Measurements from ENCODE around the gene FYCO1. TPM values are rescaled to one million over a fixed set of nuclear protein-coding genes. Genes with fewer than 3 reads are reported as not detected.

FYCO1 gene
- total and polyA plus RNA-seq, 9 of the 15 experiments (the other 6 are each of a cell fraction or from before 2014, with no cell fraction given) = 2.1 to 13.8 (median 7.4) TPM

- Histone ChIP-seq H3K27ac (ENCODE audit: extremely low read depth, low read depth, low read length) (no peak overlapping the region), H4K20me1 (replicated peaks; ENCODE audit: control insufficient read depth, insufficient read depth, low read length) (no peaks in the 10 kb centered on the region), H2AFZ (ENCODE audit: low read depth, low read length) (no peak overlapping the region), H3K4me2 (ENCODE audit: insufficient read depth, low read length) (no peak overlapping the region), H3K79me2 (ENCODE audit: control insufficient read depth, insufficient read depth, low read length) (no peaks in the 10 kb centered on the region), H3K36me3 (ENCODE audit: control insufficient read depth, insufficient read depth, low read length) (no peaks in the 10 kb centered on the region), H3K9ac (ENCODE audit: insufficient read depth in 1 of 2, low read depth in 2 of 2, low read length in 2 of 2) (no peak overlapping the region), H3K9me3 (replicated peaks; ENCODE audit: control insufficient read depth, insufficient read depth, low read depth, low read length) (peaks cover 4% of the 10 kb centered on the region; the same call in 1 of the 2 replicates), H3K9me1 (ENCODE audit: control insufficient read depth, insufficient read depth, low read length) (no peaks in the 10 kb centered on the region), H3K27me3 (ENCODE audit: control insufficient read depth in 2 of 2, insufficient read depth in 2 of 2, low read length in 2 of 2) (peaks cover 6 to 15% of the 10 kb centered on the region in 2 experiments; a peak in 4 of 5 replicates), H3K4me3 (no peak overlapping the region), H3K4me1 (replicated peaks in 1 of 2; ENCODE audit: control insufficient read depth in 2 of 2, insufficient read depth in 2 of 2, low read length in 2 of 2) (peaks cover 2 to 12% of the 10 kb centered on the region in 2 experiments; a peak in 3 of 5 replicates)
- no peak for DNase-seq (ENCODE audit: extremely low read depth in 1 of 4, low spot score in 3 of 4)
- 0% methylated on average over 1 of the region's 1 CpG for WGBS (ENCODE audit: insufficient coverage, low coverage, missing lambda C conversion rate)
- intact Hi-C loops (cut with micrococcal nuclease) (no loop called here), in situ Hi-C loops (cut with MboI) (no loop called here)
- no TSS peak for BruUV-seq (replicated peaks)
- ChIA-PET CTCF (ENCODE audit: low intra/inter-chr PET ratio) (no interaction called here), POLR2A (no interaction called here)
- ATAC-seq = no peak
- FAIRE-seq = no peak
- no peak for TF ChIP-seq BHLHE40 (IDR thresholded peaks at IDR 0.05; ENCODE audit: low read length)
- TF ChIP-seq CTBP1 (IDR thresholded peaks at IDR 0.05; ENCODE audit: borderline replicate concordance) = no peak
- no peak for TF ChIP-seq ZKSCAN8 (CRISPR knock-in tag; IDR thresholded peaks at IDR 0.05)
- TF ChIP-seq RBM25 (IDR thresholded peaks at IDR 0.05; ENCODE audit: low read depth, low read length, severe bottlenecking) = no peak
- TF ChIP-seq, protein P1, sequence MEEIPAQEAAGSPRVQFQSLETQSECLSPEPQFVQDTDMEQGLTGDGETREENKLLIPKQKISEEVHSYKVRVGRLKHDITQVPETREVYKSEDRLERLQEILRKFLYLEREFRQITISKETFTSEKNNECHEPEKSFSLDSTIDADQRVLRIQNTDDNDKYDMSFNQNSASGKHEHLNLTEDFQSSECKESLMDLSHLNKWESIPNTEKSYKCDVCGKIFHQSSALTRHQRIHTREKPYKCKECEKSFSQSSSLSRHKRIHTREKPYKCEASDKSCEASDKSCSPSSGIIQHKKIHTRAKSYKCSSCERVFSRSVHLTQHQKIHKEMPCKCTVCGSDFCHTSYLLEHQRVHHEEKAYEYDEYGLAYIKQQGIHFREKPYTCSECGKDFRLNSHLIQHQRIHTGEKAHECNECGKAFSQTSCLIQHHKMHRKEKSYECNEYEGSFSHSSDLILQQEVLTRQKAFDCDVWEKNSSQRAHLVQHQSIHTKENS (CRISPR knock-in tag; IDR thresholded peaks at IDR 0.05) = no peak
- no peak for TF ChIP-seq HNRNPLL (IDR thresholded peaks at IDR 0.05; ENCODE audit: low read depth, low read length, poor library complexity, severe bottlenecking)
- TF ChIP-seq DACH1 (IDR thresholded peaks at IDR 0.05; ENCODE audit: partially characterized antibody) = no peak
- no peak for TF ChIP-seq SRSF7 (optimal IDR thresholded peaks at IDR 0.05; ENCODE audit: low read depth, low read length)
- no peak for TF ChIP-seq NELFE (IDR thresholded peaks at IDR 0.05; ENCODE audit: insufficient read depth, insufficient read length)
- TF ChIP-seq EWSR1 (IDR thresholded peaks at IDR 0.05; ENCODE audit: borderline replicate concordance, low read depth, partially characterized antibody) = no peak
- TF ChIP-seq NFE2 (IDR thresholded peaks at IDR 0.05; ENCODE audit: low read depth) = no peak
- no peak for TF ChIP-seq RBM34 (IDR thresholded peaks at IDR 0.05; ENCODE audit: borderline replicate concordance, insufficient read depth, low read length)
- no peak for TF ChIP-seq RFX5 (IDR thresholded peaks at IDR 0.05; ENCODE audit: low read depth, low read length)
- no peak for TF ChIP-seq MLLT1 (IDR thresholded peaks at IDR 0.05)
- TF ChIP-seq IRF2 (CRISPR knock-in tag; IDR thresholded peaks at IDR 0.05) = no peak
- TF ChIP-seq, protein P2, sequence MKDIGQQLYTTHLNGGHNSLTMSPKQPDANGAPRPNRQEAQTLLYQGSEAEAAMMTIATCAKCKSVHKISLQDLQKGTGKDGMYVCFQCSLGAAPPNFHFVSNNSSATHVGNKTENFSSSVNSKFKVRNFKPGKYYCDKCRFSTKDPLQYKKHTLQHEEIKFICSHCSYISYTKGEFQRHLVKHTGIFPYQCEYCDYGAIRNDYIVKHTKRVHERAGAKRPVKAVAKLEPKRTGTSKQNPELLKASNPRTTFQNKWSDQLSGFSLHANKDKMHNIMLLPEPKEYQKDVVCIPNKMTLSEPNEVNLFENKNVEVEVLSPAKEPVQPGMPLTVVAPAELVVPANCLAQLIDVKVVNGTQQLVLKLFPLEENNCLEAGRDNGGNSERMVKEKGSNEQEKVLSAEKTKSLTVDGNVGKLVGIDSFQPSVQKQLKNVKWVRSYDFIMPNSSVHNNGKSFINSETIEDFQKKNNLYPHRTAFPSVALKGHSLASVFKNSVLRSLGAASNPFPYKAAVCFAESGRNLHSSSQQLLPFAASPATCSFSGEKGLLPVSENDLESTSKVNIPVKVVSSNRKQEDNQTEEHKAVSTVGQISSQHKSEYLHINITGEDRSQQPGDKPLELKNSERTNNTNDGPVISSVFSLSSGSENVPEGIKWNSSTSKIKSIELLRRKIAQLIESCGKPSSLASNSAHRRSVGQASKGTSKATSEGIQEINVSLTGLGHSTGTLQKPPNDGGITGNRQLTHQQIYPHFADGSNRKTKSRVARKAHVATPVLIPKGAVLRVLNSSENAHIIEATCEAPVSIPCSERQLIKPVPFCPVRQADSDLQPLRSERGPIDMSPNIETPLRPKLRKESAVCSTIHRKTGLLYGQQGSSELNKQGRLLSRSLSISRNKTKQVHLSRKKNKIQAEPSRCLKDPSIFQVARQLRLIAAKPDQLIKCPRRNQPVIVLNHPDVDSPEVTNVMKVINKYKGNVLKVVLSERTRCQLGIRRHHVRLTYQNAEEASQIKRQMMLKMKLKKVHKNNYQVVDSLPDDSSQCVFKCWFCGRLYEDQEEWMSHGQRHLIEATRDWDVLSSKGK (CRISPR knock-in tag; IDR thresholded peaks at IDR 0.05) = no peak
- no peak for TF ChIP-seq GATA2 (CRISPR knock-in tag; IDR thresholded peaks at IDR 0.05)
- no peak for TF ChIP-seq SUPT5H (IDR thresholded peaks at IDR 0.05)
- no peak for TF ChIP-seq FOXJ2 (tag; IDR thresholded peaks at IDR 0.05)
Observed at GRCh38 chr3:46025139-46025538, 29.5 kb upstream of the FYCO1 start.

Measured in K562 (cell line).